CD4-positive, alpha-beta T cell treated with Interleukin-4 for 4 hours (primary cell): Measurements from ENCODE around the gene NFIX.
A peak's percentile ranks its signal among the peaks of the same experiment; 100 is the strongest.

Experiments used
- DNase-seq: peaks from one replicate; pipeline ENCODE4 v3.0.0-alpha.2; 2020

The NFIX gene

GRCh38 chr19:13010038-13010991, 15.0 kb downstream of the NFIX start:
- DNase-seq, result no peak

- DNase-seq, result no peak
Observed at GRCh38 chr19:13010992-13011652, 15.8 kb downstream of the NFIX start.

GRCh38 chr19:13011653-13012389, 16.5 kb downstream of the NFIX start:
- no peak for DNase-seq

GRCh38 chr19:13012390-13012689, 17.1 kb downstream of the NFIX start:
- DNase-seq, result no peak

GRCh38 chr19:13012690-13013608, 17.7 kb downstream of the NFIX start:
- peak; percentile 7 for DNase-seq

GRCh38 chr19:13013649-13014048, 18.4 kb downstream of the NFIX start:
- no peak for DNase-seq

GRCh38 chr19:13014101-13014920, 19.0 kb downstream of the NFIX start:
- no peak for DNase-seq

GRCh38 chr19:13014921-13015280, 19.6 kb downstream of the NFIX start:
- DNase-seq, result no peak

- DNase-seq, result no peak
Observed at GRCh38 chr19:13015361-13016223, 20.3 kb downstream of the NFIX start.

- DNase-seq, result no peak
Observed at GRCh38 chr19:13016245-13016627, 21.0 kb downstream of the NFIX start.

GRCh38 chr19:13016628-13017305, 21.5 kb downstream of the NFIX start:
- no peak for DNase-seq

GRCh38 chr19:13017306-13018034, 22.2 kb downstream of the NFIX start:
- DNase-seq, result no peak

GRCh38 chr19:13018035-13018914, 23.0 kb downstream of the NFIX start:
- DNase-seq, result no peak

- no peak for DNase-seq
Observed at GRCh38 chr19:13019332-13019731, 24.1 kb downstream of the NFIX start.

GRCh38 chr19:13020002-13020414, 24.7 kb downstream of the NFIX start:
- no peak for DNase-seq

- no peak for DNase-seq
Observed at GRCh38 chr19:13022111-13022858, 27.0 kb downstream of the NFIX start.

GRCh38 chr19:13022859-13023636, 27.8 kb downstream of the NFIX start:
- DNase-seq, result no peak
